Measurements from ENCODE around the gene SPRY1.

The SPRY1 gene

GRCh38 chr4:123354701-123355100 lies 41.9 kb upstream of the SPRY1 start:
- Histone ChIP-seq H3K27ac (ENCODE audit: low read length) (no peak overlapping the region), H3K9me3 (replicated peaks; ENCODE audit: insufficient read depth, low read length) (no peaks in the 10 kb centered on the region), H3K9me2 (replicated peaks; ENCODE audit: insufficient read depth, low read length) (no peaks in the 10 kb centered on the region), H3K9ac (ENCODE audit: low read length) (no peak overlapping the region), H2AFZ (ENCODE audit: low read length) (no peak overlapping the region), H3K4me3 (ENCODE audit: low read length) (no peak overlapping the region), H3K36me3 (replicated peaks; ENCODE audit: insufficient read depth, low read length) (no peaks in the 10 kb centered on the region), H3K4me1 (ENCODE audit: low read length) (no peaks in the 10 kb centered on the region), H3F3A (ENCODE audit: insufficient read depth, low read length) (no peaks in the 10 kb centered on the region), H3K27me3 (replicated peaks; ENCODE audit: insufficient read depth, low read length) (no peaks in the 10 kb centered on the region), H4K20me1 (ENCODE audit: insufficient read depth, low read length) (no peaks in the 10 kb centered on the region), H3K79me2 (ENCODE audit: low read length) (no peaks in the 10 kb centered on the region), H3K4me2 (ENCODE audit: low read depth, low read length) (no peak overlapping the region)
- no peak for TF ChIP-seq EZH2 (optimal IDR thresholded peaks at IDR 0.05; ENCODE audit: low read depth, low read length)
- no peak for TF ChIP-seq EZH2phosphoT487 (IDR thresholded peaks at IDR 0.05; ENCODE audit: low read length)
- no peak for TF ChIP-seq CTCF (IDR thresholded peaks at IDR 0.05; ENCODE audit: low read length)
- DNase-seq, result no peak

- no peak overlapping the region for H2AFZ ChIP-seq (ENCODE audit: low read length)
- H3K79me2 ChIP-seq (ENCODE audit: low read length), result no peaks in the 10 kb centered on the region
- H3K36me3 ChIP-seq (replicated peaks; ENCODE audit: insufficient read depth, low read length), result no peaks in the 10 kb centered on the region
- H3K4me2 ChIP-seq (ENCODE audit: low read depth, low read length), result no peak overlapping the region
- no peaks in the 10 kb centered on the region for H3K27me3 ChIP-seq (replicated peaks; ENCODE audit: insufficient read depth, low read length)
- no peaks in the 10 kb centered on the region for H4K20me1 ChIP-seq (ENCODE audit: insufficient read depth, low read length)
- no peaks in the 10 kb centered on the region for H3F3A ChIP-seq (ENCODE audit: insufficient read depth, low read length)
- H3K4me3 ChIP-seq (ENCODE audit: low read length), result no peak overlapping the region
- no peak overlapping the region for H3K27ac ChIP-seq (ENCODE audit: low read length)
- no peaks in the 10 kb centered on the region for H3K4me1 ChIP-seq (ENCODE audit: low read length)
- H3K9me2 ChIP-seq (replicated peaks; ENCODE audit: insufficient read depth, low read length), result no peaks in the 10 kb centered on the region
- H3K9ac ChIP-seq (ENCODE audit: low read length), result no peak overlapping the region
- DNase-seq, result no peak
- H3K9me3 ChIP-seq (replicated peaks; ENCODE audit: insufficient read depth, low read length), result no peaks in the 10 kb centered on the region; the same call in 1 of the 2 replicates
- no peak for TF ChIP-seq EZH2phosphoT487 (IDR thresholded peaks at IDR 0.05; ENCODE audit: low read length)
- TF ChIP-seq CTCF (IDR thresholded peaks at IDR 0.05; ENCODE audit: low read length), result no peak
- no peak for TF ChIP-seq EZH2 (optimal IDR thresholded peaks at IDR 0.05; ENCODE audit: low read depth, low read length)
Measured at GRCh38 chr4:123356921-123357320, 39.7 kb upstream of the SPRY1 start.

- H3K9ac ChIP-seq (ENCODE audit: low read length), result no peak overlapping the region
- no peak overlapping the region for H2AFZ ChIP-seq (ENCODE audit: low read length)
- no peaks in the 10 kb centered on the region for H3K36me3 ChIP-seq (replicated peaks; ENCODE audit: insufficient read depth, low read length)
- no peaks in the 10 kb centered on the region for H3K79me2 ChIP-seq (ENCODE audit: low read length)
- peaks cover 9% of the 10 kb centered on the region for H3K4me1 ChIP-seq (ENCODE audit: low read length)
- no peaks in the 10 kb centered on the region for H4K20me1 ChIP-seq (ENCODE audit: insufficient read depth, low read length)
- no peak for TF ChIP-seq CTCF (IDR thresholded peaks at IDR 0.05; ENCODE audit: low read length)
- no peak for TF ChIP-seq EZH2phosphoT487 (IDR thresholded peaks at IDR 0.05; ENCODE audit: low read length)
- TF ChIP-seq EZH2 (optimal IDR thresholded peaks at IDR 0.05; ENCODE audit: low read depth, low read length), result no peak
- no peaks in the 10 kb centered on the region for H3K9me2 ChIP-seq (replicated peaks; ENCODE audit: insufficient read depth, low read length)
- no peaks in the 10 kb centered on the region for H3K27me3 ChIP-seq (replicated peaks; ENCODE audit: insufficient read depth, low read length)
- peaks cover 9% of the 10 kb centered on the region for H3F3A ChIP-seq (ENCODE audit: insufficient read depth, low read length)
- H3K9me3 ChIP-seq (replicated peaks; ENCODE audit: insufficient read depth, low read length), result no peaks in the 10 kb centered on the region; the same call in 1 of the 2 replicates
- H3K27ac ChIP-seq (ENCODE audit: low read length), result no peak overlapping the region
- DNase-seq, result no peak
- H3K4me3 ChIP-seq (ENCODE audit: low read length), result no peak overlapping the region
- no peak overlapping the region for H3K4me2 ChIP-seq (ENCODE audit: low read depth, low read length)
Measured at GRCh38 chr4:123359449-123360315, 36.9 kb upstream of the SPRY1 start.

All from MM.1S (cell line).